OCI-LY7 (cell line): ENCODE measurements around the gene NACC2.

Experiments
- CTCF ChIP-seq: fragments of 200-600 bp; sonication (generic); conservative IDR thresholded peaks from 2 replicates; pipeline ENCODE4 v1.5.1; 2014; ENCODE audit warnings: mild to moderate bottlenecking, antibody characterized with exemption, low read length, moderate library complexity, mixed read lengths
- EZH2phosphoT487 ChIP-seq: fragments of 200-600 bp; sonication (generic); IDR thresholded peaks from 2 replicates; pipeline ENCODE4 v1.6.1; 2018; ENCODE audit warnings: low read depth, borderline replicate concordance, mild to moderate bottlenecking, mixed run types, antibody characterized with exemption, low read length, moderate library complexity, mixed read lengths

DNA sequence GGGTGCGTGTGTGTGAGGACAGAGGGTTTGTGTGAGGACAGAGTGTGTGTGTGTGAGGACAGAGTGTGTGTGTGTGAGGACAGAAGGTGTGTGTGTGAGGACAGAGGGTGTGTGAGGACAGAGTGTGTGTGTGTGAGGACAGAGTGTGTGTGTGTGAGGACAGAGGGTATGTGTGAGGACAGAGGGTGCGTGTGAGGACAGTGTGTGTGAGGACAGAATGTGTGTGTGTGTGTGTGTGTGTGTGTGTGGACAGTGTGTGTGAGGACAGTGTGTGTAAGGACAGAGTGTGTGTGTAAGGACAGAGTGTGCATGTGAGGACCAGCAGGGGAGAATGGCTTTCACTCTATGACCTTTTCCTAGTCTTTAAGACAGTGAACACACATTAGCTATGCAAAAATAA is 70.8 kb downstream of the NACC2 start:
- no peak for TF ChIP-seq CTCF
- TF ChIP-seq EZH2phosphoT487, result no peak
